Measurements from ENCODE around the gene NOTCH2.

Gene NOTCH2

DNA sequence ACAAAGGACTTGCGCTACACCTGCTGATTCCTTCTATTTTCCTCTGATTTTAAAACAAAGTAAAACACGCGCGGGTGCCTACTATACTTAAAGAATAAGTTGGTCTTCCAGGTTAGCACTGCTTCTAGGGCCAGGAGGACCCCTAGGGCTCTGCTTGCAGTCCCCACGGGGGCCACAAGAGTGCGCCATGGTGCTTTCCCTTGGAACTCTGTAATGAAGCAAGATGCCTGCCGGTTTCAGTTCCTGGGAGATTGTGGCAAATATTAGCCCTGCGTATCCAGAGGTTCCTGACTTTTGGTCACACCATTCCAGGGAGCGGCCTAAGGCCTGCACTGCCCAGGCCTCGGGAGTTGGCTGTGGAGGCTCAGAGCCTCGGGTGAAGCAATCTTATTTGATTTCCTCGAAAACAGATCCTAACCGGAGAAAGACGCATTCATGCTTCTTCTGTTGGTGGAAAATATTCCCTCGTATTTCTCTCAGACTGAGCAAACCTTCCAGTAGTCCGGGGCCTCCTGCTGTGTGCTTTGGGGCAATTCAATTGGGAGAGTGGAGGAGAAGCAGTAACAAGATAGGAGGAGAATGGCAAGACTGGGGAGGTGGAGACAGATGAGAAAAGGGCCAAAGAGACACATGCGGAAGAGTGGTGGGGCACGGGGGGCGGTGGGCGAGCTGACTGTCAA is 198.4 kb downstream of the NOTCH2 start:
- FAIRE-seq = no peak

- FAIRE-seq = no peak
These were observed 199.5 kb downstream of the NOTCH2 start for GRCh38 chr1:119869995-119870394.

- no peak for FAIRE-seq
These were observed 201.3 kb downstream of the NOTCH2 start for GRCh38 chr1:119868176-119868575.

- no peak for FAIRE-seq
These were observed 203.0 kb downstream of the NOTCH2 start for GRCh38 chr1:119866451-119866850.

- FAIRE-seq = no peak
These were observed 203.8 kb downstream of the NOTCH2 start for GRCh38 chr1:119865627-119866026.

DNA sequence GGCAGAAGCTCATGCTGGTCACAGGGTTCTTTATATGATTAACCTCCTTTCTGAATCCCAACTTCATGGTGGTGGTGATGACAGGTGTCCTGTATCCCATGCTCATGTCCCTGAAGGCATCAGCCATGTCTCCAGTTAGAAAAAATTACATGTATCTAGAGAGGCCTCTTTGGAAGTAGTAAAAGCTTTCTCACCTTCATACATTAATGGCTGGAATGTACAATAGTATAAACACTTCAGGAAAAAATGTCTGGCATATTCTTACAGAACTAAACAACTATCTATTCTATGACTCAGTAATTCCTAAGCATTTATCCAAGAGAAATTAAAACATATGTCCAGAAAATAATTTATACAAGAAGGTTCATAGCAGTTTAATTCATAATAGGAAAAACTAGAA is 207.2 kb downstream of the NOTCH2 start:
- FAIRE-seq = no peak
